Stimulated activated CD4-positive, alpha-beta T cell treated with anti-CD3 and anti-CD28 coated beads, Interleukin-1b, Interleukin-23, amount 100 ng/mL, for 24 hours (primary cell): ENCODE results near the gene SH3D19.
"Not testable (repeated sequence)": the region's sequence is repeated elsewhere in the genome, so short reads cannot be mapped to it uniquely, and the experiment has no call there.

Experiments
- DNase-seq, 4 experiments: peaks; one replicate each; pipeline ENCODE4 v3.0.0-alpha.2; 2020; ENCODE audit warnings: low read depth in 4 of 4, low spot score in 1 of 4

Gene SH3D19

GRCh38 chr4:151099976-151100417 lies 225.4 kb downstream of the SH3D19 start:
- DNase-seq, result no peak

DNA sequence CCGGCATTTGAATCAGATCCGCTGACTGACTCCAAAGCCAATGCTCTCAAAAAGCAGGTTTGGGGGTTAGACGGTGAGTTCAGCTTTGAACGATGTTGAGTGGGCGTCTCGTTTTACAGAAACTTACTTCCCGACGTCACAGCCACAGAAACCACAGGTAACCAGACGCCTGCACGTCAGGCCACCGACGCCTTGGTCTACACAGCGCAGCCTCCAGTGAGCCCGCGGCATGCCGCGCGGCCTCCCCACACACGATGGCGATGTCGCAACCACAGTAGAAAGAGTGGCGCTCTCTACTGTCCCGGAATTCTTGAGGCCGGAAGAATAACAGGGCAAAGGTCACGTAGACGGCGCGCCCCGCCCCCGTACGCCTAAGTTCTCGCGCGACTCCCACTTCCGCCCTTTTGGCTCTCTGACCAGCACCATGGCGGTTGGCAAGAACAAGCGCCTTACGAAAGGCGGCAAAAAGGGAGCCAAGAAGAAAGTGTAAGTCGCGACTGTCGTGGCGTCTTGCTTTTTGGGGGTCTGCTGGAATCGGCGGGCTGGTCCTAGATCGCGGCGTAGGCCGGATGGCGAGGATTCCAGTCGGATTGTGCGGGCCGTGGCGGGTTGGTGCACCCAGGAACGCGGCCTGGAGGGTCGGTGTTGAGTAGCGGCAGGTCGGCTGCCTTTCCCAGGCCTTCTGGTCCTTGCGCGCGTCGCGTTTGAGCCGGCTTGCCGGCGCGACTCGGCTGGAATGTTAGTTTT lies 226.0 kb downstream of the SH3D19 start, which contains the start of gene RPS3A:
TSS of gene RPS3A (plus strand) at position 400 of the 747 bp plus-strand sequence. CDS start at position 425, 25 bp downstream.
- DNase-seq, result peak; percentile 90 to 94 (median 92)

- DNase-seq, result no peak
These were observed 226.5 kb downstream of the SH3D19 start for GRCh38 chr4:151098979-151099228.

DNA sequence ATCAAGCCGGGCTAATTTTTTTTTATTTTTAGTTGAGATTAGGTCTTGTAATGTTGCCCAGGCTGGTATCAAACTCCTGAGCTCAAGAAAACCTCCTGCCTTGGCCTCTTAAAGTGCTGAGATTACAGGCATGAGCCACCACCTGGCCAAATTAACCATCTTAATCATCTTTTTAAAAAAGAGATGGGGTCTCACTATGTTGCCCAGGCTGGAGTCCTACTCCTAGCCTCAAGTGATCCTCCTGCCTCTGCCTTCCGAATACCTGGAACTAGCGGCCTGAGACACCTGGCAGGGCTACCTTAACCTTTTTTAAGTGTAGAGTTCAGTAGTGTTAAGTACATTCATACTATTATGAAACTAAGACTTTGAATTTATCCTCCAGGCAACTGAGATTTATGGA lies 227.6 kb downstream of the SH3D19 start:
- DNase-seq, result no peak

GRCh38 chr4:151095142-151095541 lies 230.3 kb downstream of the SH3D19 start:
- no peak for DNase-seq

GRCh38 chr4:151094290-151094751 lies 231.1 kb downstream of the SH3D19 start:
- no peak for DNase-seq

- DNase-seq, result no peak
These were observed 232.2 kb downstream of the SH3D19 start for GRCh38 chr4:151093203-151093602.

DNA sequence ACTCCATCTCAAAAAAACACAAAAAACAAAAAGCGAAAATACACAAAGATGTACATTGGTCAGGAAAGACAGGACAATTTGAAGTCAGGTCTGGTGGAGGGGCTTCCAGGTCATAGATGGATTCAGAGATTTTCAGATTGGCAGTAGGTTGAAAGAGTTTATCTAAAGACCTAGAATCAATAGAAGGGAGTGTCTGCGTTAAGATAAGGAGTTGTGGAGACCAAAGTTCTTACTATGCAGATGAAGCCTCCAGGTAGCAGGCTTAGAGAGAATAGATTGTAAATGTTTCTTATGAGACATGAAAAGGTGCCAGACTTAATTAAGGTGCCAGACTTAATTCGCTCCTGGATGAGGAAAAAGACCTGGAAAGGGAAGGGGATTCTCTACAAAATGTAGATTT lies 232.9 kb downstream of the SH3D19 start:
- DNase-seq, result no peak

GRCh38 chr4:151091047-151091446 lies 234.4 kb downstream of the SH3D19 start:
- no peak for DNase-seq

DNA sequence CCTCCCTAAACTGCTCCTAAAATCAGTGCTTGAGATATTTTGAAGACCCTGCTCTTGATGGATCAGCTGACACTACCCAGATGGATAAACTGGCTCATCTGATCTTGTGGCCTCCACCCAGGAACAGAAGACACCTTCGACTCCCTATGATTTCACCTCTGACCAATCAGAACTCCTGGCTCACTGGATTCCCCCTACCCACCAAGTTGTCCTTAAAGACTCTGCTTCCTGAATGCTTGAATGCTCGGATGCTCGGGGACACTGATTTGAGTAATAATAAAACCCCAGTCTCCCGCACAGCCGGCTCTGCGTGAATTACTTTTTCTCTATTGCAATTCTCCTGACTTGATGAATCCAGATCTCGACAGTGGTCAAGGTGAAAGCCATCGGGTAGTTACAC lies 237.9 kb downstream of the SH3D19 start:
- no peak for DNase-seq

DNA sequence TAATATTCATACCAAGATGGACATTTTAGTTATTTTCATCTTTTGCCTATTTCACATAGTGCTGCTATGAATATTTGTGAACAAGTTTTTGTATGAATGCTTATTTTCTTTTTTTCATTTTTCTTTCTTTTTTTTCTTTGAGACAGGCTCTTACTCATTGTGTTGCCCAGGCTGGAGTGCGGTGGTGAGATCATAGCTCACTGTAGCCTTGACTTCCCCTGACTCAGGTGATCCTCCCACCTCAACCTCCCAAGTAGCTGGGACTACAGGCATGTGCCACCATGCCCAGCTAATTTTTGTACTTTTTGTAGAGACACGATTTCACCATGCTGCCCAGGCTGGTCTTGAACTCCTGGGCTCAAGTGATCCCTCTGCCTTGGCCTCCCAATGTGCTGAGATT lies 247.4 kb downstream of the SH3D19 start:
- not testable (repeated sequence) for DNase-seq

DNA sequence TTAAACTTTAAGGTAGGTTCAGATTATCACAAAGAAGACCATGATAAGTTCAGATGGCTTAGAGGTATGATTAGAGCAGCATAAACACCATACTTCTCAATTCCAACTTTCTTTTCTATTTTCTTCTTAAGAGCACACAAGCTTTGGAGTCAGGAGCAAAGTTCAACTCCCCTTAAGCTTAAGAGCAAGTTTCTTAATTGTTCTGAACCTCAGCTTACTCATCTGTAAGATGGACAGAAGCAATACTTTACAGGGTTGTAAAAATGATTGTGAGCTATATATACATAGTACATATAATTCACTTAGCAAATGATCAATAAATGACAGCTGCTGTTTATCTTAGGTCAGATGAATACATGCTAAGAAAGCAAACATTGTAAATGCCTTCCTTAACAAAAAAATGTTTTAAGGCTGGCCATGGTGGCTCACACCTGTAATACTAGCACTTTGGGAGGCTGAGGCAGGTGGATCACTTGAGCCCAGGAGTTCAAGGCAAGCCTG lies 250.9 kb downstream of the SH3D19 start:
- no peak for DNase-seq
